ENCODE data around the gene GRID2.
"Not testable (repeated sequence)": the region's sequence is repeated elsewhere in the genome, so short reads cannot be mapped to it uniquely, and the experiment has no call there.

GRID2 gene

DNA sequence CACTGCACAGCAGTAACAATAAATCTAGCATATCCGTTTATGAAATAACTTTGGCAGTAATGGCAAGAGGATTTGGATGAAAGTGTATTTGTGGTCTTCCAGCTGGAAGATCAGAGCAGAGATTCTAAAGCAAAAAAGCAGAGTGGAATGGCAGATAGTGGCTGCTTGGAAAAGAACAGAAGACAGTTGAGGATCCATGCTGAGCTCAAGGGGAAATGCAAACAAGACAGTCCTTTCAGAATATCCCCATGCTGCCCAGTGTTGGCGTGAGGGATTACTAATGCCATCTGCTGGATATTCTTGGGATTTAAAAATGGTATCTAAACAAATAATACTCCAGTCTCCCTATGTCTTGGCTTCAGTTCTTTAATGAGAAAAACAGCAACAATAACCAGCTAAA lies 895.7 kb downstream of the GRID2 start:
- no peak for DNase-seq (ENCODE audit: low spot score)

DNA sequence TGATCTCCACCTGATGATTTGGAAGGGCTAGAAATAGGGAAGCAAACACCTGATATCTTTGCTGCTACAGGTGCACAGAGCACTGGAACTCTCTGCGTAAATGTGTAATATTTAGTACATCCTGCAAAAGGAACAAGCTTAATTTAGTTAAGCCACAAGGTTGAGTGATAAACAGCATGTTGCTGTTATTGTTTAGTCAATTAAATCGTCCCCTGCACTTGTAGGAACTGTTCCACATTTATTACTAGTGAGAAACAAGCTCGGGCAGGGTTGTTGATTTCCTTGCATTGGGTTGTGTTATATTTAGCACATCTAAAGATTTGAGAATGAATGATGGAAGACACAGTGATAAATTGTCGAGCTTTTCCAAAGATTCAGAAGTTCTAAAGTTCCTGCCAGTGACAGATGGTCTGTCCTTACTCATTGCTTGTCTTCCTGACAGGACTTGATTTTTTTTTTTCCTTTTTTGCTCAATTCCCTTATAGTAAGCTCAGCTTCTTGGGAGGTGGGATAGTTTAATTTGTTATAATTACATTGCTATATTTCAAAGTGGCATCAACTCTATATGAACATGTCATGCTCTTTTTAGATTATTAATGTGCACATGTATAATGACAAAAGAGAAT lies 897.8 kb downstream of the GRID2 start:
- DNase-seq (ENCODE audit: low spot score) = no peak

DNA sequence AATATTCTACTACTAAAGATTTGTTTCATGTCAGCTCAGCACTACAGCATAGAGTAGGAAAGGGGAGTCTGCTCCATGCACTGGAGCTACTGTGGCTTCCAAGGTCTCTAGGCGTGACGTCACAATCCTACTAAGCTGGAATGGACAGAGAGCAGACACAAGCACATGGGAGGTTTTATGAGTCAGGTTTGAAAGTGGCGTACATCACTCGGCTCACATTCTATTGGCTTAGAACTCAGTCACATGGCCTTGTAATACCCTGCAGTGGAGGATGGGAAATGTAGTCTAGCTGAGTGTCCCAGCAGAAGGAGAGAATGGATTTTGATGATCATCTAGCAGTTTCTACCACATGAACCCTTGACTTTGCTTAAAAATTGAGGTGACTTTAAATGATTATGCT lies 899.9 kb downstream of the GRID2 start:
- no peak for DNase-seq (ENCODE audit: low spot score)

DNA sequence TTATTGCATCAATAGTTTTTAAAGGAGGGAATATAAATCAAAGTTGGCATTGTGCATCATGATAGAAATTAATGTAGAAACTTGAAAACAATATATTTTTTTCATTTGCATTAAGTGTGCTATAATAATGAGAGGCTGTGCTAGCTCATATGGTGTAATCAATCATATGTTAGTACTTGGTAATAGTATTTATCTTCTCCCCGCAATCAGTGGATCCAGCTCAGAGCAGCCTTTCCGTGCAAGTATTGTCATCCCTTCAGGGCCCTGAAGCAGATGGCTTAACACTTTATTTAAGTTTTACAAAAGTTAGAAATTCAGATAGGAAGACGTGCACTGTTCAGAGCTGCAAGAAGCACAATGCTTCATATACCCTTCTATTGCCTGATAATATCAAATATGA lies 908.5 kb downstream of the GRID2 start:
- no peak for DNase-seq (ENCODE audit: low spot score)

DNA sequence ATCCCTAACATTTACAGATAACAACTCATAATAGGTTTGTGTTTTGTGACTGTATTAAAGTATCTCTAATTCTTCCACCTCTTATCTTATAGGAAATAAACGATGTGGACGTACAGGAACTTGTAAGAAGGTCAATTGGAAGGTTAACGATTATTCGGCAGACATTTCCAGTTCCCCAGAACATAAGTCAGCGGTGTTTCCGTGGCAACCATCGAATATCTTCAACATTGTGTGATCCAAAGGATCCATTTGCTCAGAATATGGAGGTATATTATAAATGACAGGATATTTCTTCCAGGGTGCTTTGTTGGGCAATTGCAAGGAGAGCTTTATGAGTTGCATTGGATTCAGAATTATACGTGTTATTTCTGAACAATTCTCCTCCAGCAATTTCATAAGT lies 912.9 kb downstream of the GRID2 start:
- DNase-seq (ENCODE audit: low spot score) = no peak

DNA sequence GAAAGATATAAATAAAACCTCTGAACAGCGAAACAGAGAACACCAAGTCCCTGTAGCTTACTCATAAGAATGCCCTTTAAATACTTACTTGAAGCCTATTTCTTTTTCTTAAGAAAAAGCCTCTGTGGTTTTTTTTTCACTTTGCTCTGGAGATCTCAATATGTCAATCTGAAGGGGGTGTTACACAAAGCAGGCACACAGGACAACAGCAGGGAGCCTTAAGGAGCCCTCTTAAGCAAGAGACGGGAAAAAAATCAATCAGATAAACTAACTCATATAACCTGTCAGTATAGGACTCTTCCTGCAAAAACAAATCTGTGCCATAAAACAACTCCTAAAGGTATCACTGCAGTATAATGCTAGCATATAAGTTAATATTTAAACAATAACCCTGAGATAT lies 913.7 kb downstream of the GRID2 start:
- DNase-seq (ENCODE audit: low spot score) = no peak

DNA sequence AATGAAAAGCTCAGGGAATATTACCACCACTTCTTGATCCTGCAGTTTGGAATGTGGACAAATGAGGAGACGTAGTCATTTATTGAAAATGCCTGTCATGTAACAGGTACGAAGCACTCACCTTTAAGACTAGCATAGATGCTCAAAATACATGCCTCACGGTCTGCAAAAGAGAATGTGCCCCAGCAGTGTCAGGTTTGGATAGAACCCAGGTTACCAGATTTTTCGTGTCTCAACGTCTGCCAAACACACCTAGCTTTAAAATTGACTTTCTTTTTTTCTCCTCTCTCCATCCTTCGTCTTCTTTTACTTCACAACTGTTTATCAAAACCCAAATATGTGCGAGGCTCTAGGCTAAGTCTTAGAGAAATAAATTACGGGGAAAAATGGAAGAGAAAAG lies 918.0 kb downstream of the GRID2 start:
- DNase-seq (ENCODE audit: low spot score) = no peak

DNA sequence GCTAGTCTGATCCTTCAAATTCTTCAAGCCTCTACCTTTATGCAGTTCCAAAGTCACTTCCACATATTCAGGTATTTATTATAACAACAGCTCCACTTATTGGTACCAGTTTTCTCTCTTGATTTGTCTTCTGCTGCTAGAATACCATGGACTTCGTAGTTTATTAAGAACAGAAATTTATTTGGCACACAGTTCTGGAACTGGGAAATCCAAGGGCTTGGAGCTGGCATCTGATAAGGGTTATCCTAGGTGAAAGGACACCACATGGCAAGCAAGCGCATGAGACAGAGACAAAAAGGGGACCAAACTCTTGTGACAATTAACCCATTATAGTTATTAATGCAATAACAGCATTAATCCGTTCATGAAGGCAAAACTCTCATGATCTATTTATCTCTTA lies 924.3 kb downstream of the GRID2 start:
- no peak for DNase-seq (ENCODE audit: low spot score)

DNA sequence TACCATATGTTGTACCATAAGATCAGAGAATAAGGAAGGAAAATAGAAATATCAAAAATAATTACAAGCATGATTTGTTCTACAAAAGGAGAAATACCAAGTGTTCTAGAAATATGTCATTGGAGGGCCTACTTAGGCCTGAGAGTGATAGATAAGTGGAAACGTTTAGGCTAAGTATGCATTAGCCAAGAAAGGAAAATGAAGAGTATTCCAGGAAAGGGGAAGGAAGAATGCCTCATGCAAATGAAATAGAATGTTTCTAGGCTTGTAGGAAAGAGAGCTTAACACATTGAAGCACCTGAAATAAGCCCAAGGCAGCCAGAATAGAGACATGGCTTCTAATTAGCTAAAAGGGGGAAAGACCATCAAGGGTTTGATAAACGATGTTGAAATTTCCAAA lies 929.1 kb downstream of the GRID2 start:
- DNase-seq (ENCODE audit: low spot score) = no peak

DNA sequence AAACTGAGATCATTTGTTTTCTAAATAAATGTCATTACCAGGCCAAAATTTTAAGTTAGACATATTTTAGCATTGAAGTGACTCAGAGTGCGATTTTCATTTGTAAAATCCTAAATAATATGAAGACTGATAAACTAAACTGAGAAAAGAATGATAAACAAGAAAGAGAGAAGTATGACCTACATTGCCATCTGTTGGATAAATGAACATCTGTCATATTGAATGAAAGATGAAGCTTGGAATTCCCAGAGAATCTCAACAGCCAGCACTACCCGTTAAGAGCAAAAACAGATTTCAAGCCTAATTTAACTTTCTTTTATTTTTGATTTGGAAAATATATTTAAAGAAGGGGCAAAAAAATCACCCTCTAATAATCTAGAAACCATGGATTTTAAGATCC lies 933.8 kb downstream of the GRID2 start:
- no peak for DNase-seq (ENCODE audit: low spot score)

DNA sequence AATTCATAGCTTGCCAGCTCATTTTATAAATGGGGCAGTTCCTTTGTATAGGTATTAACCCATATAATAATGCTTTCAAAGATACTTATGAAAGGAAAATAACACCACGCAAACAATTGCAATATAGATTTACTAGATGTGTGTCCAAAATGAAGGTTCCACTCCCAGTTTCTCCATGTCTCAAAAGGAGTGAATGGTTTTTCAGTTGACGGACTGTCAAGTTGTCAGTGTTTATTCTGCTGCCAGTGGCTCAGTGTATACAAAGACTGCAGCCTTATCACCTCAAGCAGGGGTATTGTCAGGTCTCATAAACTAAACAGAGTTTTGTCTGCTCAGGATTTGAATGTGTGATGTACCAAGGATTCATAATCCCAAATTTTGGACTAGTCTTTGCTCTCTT lies 939.5 kb downstream of the GRID2 start:
- no peak for DNase-seq (ENCODE audit: low spot score)

DNA sequence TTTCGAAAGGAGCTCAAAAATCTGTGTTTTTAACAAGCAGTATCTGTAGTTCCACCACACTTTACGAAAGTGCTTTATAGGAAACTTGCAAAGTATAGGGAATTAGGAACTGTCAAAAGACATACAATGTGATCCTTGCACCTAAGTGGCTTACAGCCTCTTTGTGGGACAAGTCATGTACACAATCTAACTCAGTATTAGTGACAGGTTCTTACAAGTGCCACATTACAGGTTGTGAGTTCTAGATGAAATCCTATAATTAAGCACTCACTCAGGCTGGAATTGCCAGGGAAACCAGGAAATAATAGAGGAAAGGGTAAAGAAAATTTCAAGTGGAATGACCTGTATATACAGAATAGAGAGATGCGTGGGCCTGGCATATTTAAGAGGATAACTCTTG lies 957.4 kb downstream of the GRID2 start:
- no peak for DNase-seq (ENCODE audit: low spot score)

DNA sequence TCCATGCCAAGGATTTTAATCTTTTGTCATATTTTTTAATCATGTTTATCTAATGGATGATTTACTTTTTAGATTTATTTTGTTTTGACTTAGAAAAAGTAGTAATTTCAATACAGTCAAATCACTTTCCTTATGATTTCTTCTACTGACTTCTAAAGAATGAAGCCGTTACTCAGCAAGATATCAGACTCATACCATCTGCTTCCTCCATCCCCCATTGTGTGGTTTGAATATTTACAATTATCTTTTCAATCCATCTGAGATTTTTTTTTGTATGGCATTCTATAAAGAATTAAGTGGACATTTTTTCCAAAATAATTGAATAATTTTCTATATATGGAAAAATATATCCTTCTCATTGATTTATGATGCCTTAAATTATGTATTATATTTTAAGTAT lies 959.4 kb downstream of the GRID2 start:
- no peak for DNase-seq (ENCODE audit: low spot score)

DNA sequence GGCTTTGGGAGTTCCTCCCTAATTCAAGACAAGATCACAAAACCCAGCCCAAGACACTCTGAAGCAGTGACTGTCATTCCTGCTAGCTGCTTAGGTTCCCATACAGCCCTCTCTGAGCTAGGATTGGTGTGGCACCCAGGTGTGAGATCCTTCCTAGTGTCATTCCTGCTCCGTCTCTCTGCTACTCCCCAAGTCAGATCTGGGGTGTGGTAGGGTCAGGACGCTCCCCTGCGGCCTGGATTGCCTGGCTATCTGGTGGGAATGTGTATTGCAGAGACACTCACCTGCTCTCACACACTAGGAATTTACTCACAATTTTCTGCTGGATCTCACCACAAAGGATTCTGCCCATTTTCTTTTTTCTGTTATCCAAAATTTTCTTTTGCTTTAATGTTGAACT lies 964.0 kb downstream of the GRID2 start:
- no peak for DNase-seq (ENCODE audit: low spot score)

DNA sequence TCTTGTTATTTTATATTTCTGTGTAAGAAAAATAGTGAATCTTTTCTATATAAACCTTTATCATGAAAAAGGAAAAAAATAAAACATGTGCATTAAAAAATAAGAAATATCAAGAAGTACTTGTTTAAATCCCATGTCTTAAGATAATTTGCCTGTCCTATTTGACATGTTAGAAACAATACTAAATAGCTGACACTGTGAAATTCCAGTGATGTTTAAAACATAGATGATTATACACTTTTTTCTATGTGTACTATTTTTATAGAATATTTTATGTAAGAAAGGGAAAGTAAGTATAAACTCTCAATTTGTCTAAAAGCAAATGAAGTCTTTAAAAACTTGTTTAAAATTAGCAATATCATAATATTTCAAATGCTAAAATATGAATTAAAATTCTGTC lies 981.6 kb downstream of the GRID2 start:
- no peak for DNase-seq (ENCODE audit: low spot score)

DNA sequence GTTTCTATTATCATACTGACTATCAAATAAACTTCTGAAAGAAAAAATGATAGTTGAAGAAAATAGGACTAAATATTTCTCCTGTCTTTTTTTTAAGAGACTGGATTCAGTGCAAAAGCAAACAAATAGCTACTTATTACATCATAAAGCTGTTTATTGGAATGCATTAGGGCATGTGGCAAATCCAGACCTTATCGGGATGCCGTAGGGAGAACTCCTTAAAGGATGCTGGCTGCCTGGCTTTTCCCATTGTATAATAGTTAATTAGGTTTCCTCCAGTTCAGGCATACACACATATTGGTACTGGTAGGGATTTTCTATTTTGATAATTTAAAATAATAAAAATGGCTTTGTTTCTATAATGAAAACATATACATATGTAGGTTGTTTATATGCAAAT lies 985.5 kb downstream of the GRID2 start:
- DNase-seq (ENCODE audit: low spot score) = no peak

DNA sequence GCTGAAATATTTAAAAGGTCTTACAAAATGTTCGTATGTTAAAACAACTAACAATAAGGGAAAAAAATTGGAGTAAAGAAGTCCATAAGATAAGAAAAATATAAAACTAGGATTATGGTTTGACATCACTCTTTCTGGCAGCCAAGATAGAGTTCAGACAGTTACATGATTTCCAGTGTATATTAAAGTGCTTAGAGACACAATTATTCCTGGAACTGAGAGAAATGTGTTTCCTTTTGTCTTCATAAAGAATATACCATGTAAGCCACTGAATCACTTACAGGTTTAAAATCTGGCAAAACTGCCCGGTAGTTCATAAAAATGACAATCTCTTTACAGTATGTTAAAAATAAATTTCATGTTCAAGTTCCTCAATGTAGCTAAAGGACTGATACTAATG lies 986.1 kb downstream of the GRID2 start:
- DNase-seq (ENCODE audit: low spot score) = no peak

DNA sequence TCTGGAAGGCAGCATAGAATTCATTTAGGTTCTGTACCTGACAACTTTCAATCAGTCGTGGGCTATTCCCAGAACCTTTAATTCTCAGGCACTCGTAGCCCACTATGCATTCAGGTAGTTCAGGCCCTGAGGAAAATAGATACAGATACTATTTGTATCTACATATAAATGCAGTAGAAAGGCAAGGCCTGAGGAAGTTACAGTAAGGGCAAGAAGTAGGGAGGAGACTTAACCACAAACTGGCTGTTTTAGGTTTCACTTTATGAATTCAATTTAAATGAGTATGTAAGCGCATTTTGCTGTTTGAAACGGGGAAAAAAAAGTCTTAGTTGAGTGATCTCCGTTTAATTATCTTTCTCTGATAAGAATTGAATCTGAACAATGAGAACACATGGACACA lies 995.4 kb downstream of the GRID2 start:
- DNase-seq (ENCODE audit: low spot score) = no peak

DNA sequence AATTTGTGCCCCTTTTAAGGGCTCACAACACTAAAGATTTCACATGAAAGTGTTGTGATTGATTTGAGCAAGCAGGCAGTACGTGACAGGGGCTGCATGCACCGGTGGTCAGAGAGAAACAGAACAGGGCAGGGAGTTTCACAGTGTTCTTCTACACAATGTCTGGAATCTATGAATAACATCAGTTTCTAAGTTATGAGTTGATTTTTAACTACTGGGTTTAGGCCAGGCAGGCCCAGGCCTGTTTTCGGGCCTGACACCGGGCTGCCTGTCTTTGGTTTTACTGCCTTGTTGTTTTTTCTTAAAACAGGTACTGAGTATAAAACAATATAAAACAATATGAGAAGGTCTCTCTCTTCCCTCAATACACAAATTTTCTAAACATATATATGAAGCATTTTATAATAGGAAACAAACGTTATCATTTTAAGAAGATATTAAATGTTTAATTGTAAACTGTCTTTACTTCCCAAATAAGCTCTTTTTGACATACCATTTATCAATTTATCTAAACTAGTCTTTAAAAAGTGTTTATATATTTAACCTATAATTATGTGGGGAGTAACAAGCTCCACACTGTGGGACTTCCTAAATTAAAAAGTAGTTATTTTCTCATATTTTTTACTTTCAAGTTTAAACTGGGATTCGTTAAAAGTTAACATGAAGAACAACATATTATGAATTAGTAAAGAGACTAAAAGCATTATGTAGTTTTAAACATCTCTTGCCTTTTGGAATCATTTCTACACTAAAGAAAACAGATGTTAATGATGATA lies 997.2 kb downstream of the GRID2 start:
- not testable (repeated sequence) for DNase-seq (ENCODE audit: low spot score)

DNA sequence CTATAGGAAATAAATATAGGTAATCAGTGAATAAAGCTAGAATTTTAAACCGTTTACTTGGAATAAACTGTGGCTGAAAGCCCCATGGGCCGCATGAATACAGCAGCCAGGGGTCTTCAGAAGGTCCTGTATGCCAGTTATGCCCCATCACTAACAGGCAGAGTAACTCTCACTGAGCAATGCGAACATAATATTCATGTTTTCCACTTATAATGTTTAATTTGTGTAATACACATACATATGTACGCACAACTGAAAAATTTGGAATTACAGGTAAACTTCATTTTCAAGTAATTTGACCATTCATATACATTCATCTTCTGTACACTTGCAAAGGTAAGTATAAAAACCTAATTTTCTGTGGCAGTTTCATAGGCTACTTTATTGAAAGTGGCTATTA lies 998.5 kb downstream of the GRID2 start:
- no peak for DNase-seq (ENCODE audit: low spot score)

DNA sequence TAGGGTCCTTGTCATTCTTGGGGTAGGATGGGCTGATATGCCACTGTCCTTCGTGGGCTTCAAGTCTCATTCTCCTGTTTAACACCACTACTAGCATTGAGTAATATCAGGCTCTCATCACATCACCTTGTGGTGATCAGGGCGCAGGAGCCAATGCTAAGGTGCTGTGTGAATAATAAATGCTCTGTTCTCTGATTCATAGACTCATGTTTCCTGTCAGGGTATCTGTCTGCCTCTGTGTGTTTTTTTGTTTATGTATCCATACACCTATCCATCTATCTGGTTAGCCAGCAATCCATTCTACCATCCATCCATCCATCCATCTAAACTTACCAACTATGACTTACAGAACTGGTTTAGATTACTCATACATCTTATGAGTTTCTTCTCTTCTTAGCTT lies 999.7 kb downstream of the GRID2 start:
- DNase-seq (ENCODE audit: low spot score) = no peak

DNA sequence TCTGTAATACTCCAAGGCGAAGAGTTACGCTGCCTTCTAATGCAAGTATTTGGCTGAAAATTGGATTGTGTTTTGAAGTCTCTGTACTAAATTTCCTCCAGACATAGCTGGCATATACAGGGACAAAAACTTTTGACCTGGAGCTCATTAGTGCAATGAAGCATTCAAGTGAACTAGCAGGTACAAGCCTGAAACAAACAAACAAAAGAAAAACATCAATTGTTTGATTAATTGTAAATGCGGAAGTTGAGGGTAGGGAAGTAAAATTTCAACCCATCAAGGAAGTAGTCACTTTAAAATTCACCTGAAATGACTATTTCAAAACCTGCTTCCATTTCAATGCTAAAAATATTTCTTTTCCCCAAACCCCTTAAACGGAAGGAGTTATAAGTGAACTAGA lies 1008.5 kb downstream of the GRID2 start:
- DNase-seq (ENCODE audit: low spot score) = no peak

DNA sequence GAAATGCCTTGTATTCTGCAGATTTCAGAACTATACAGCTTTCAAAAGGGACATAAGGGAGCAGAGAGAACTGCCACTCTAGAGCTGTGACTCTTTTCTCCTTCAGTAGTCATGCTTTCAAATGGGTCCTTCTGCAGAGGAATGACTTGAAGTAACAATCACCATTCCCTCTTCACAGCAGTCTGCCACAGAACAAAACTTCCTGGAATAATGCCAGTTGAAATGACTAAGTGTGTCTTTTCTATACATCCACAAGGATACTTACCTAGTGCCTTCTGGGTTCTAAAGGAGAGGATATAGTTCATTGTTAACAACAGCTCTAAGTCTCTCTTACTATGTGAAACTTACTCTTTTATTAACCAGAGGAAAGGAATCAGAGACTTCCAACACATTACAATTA lies 1009.4 kb downstream of the GRID2 start:
- no peak for DNase-seq (ENCODE audit: low spot score)

DNA sequence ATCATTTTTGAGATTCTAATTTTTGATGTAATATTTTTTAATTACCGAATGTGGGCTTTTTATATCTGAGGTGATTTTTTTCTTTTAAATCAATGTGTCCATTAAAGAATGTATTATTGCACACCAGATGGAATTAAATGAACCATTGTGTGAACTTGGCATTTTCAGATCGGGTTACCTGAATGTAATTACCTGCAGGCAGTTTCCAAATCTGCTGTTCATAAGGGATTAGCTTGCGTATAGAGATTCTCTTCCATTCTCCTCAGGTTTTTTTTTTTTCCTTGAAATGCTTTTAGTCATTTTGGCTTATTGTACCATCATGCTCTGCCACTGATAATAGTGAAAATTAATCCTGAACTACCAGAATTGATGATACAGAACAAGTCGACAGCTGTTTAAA lies 1013.3 kb downstream of the GRID2 start:
- DNase-seq (ENCODE audit: low spot score) = no peak

Data from activated CD4-positive, alpha-beta T cell treated with anti-CD3 and anti-CD28 coated beads, Interleukin-2, Interleukin-4, amounts not matched to agents 100 ng/mL and 50 ng/mL, durations not matched to agents 16 hours and 8 hours (primary cell).